ENCODE measurements around the gene LRP3.

GRCh38 chr19:33242911-33243310 is 48.8 kb downstream of the LRP3 start:
- TF ChIP-seq, protein P1, sequence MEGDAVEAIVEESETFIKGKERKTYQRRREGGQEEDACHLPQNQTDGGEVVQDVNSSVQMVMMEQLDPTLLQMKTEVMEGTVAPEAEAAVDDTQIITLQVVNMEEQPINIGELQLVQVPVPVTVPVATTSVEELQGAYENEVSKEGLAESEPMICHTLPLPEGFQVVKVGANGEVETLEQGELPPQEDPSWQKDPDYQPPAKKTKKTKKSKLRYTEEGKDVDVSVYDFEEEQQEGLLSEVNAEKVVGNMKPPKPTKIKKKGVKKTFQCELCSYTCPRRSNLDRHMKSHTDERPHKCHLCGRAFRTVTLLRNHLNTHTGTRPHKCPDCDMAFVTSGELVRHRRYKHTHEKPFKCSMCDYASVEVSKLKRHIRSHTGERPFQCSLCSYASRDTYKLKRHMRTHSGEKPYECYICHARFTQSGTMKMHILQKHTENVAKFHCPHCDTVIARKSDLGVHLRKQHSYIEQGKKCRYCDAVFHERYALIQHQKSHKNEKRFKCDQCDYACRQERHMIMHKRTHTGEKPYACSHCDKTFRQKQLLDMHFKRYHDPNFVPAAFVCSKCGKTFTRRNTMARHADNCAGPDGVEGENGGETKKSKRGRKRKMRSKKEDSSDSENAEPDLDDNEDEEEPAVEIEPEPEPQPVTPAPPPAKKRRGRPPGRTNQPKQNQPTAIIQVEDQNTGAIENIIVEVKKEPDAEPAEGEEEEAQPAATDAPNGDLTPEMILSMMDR (IDR thresholded peaks at IDR 0.05), result no peak
- TF ChIP-seq POLR2AphosphoS5 (IDR thresholded peaks at IDR 0.05) (no peak), EP300 (IDR thresholded peaks at IDR 0.05) (no peak), POLR2A (IDR thresholded peaks at IDR 0.05) (no peak)
